HCT116 (cell line): ENCODE results near the gene APBA2. TPM values are rescaled to one million over a fixed set of nuclear protein-coding genes. Genes with fewer than 3 reads are reported as not detected.

Source experiments
- ATAC-seq: fragments of 200-7000 bp; cut with Tn5 transposase; 2 replicates; pipeline ENCODE4 v1.9.1; 2020; ENCODE audit warnings: mild to moderate bottlenecking, moderate library complexity
- BruUV-seq: library from RNA; stranded (reverse); fragments of 400-500 nt; replicated peaks from 2 replicates; lab custom pipeline; 2021; lab: Mats Ljungman, UMichigan
- CTCF ChIA-PET: fragments of 300-600 bp; sonication (Branson Sonifier 250); formaldehyde crosslinking; loops from one replicate; lab custom pipeline; 2021; ENCODE audit warnings: antibody characterized with exemption; lab: Charles Lee
- POLR2A ChIA-PET: fragments of 300-600, 350-600 bp; sonication (Branson Sonifier 250); formaldehyde crosslinking; loops from one replicate; lab custom pipeline; 2021; ENCODE audit warnings: antibody characterized with exemption; lab: Charles Lee
- RAD21 ChIA-PET, 2 experiments: fragments of 300-600 bp; sonication (Branson Sonifier 250); formaldehyde crosslinking; loops; one replicate each; lab custom pipeline; 2023; ENCODE audit warnings: low total read pairs in 2 of 2; ENCODE audit not compliant: uncharacterized antibody in 2 of 2, unreplicated experiment in 2 of 2, low non-redundant PET in 1 of 2; lab: Charles Lee
- DNase-seq: peaks from one replicate; pipeline ENCODE4 v3.0.0-alpha.2; 2010; ENCODE audit warnings: low read depth, low spot score
- H2AFZ ChIP-seq: fragments of 200-600 bp; shearing (Covaris generic), sonication (generic); 2 replicates; pipeline ENCODE4 v1.6.1; 2017; ENCODE audit warnings: low read depth, mixed run types, mixed read lengths, antibody characterized with exemption, low read length; ENCODE audit not compliant: poor library complexity, severe bottlenecking
- H3K27ac ChIP-seq: 2 replicates; pipeline ENCODE4 v1.5.1; 2012; ENCODE audit warnings: low read depth, low read length
- H3K27me3 ChIP-seq: fragments of 200-600 bp; sonication (generic); 2 replicates; pipeline ENCODE4 v1.6.1; 2016; ENCODE audit warnings: mixed run types, low read length, mixed read lengths; ENCODE audit not compliant: insufficient read depth
- H3K36me3 ChIP-seq, 2 experiments: fragments of 200-500 bp in 1 of 2; fragments of 200-600 bp in 1 of 2; sonication (Bioruptor generic) in 1 of 2; sonication (generic) in 1 of 2; 2 replicates each; pipeline versions ENCODE4 v1.5.1 to v1.6.1; 2014 to 2016; ENCODE audit warnings: low read length in 2 of 2, inconsistent platforms in 1 of 2, mixed read lengths in 1 of 2, mixed run types in 1 of 2; ENCODE audit not compliant: insufficient read depth in 2 of 2, control insufficient read depth in 1 of 2
- H3K4me1 ChIP-seq, 2 experiments: fragments of 200-600 bp in 1 of 2; sonication (generic) in 1 of 2; 2 replicates each; pipeline versions ENCODE4 v1.5.1 to v1.6.1; 2012 to 2017; ENCODE audit warnings: low read length in 2 of 2, inconsistent platforms in 1 of 2, mild to moderate bottlenecking in 1 of 2, mixed read lengths in 1 of 2, mixed run types in 1 of 2, moderate library complexity in 1 of 2; ENCODE audit not compliant: insufficient read depth in 2 of 2, control insufficient read depth in 1 of 2
- H3K4me2 ChIP-seq: fragments of 200-600 bp; sonication (generic); 2 replicates; pipeline ENCODE4 v1.6.1; 2017; ENCODE audit warnings: mixed run types, low read length, mixed read lengths
- H3K4me3 ChIP-seq, 2 experiments: fragments of 200-600 bp in 1 of 2; sonication (generic) in 1 of 2; replicated peaks in 1 of 2; 2 replicates each; pipeline ENCODE4 v1.5.1; 2011 to 2016; ENCODE audit warnings: low read length in 2 of 2, control low read depth in 1 of 2, low read depth in 1 of 2, mild to moderate bottlenecking in 1 of 2, mixed read lengths in 1 of 2, mixed run types in 1 of 2
- H3K79me2 ChIP-seq: fragments of 200-600 bp; sonication (generic); 2 replicates; pipeline ENCODE4 v1.6.1; 2017; ENCODE audit warnings: mild to moderate bottlenecking, mixed run types, low read length, moderate library complexity, mixed read lengths; ENCODE audit not compliant: insufficient read depth
- H3K9ac ChIP-seq: fragments of 200-600 bp; sonication (generic); 2 replicates; pipeline ENCODE4 v1.6.1; 2016; ENCODE audit warnings: low read length, mixed read lengths
- H3K9me2 ChIP-seq: fragments of 200-600 bp; sonication (generic), shearing (Covaris generic); 2 replicates; pipeline ENCODE4 v1.6.1; 2017; ENCODE audit warnings: mixed run types, mild to moderate bottlenecking, moderate library complexity; ENCODE audit not compliant: insufficient read depth
- H3K9me3 ChIP-seq, 2 experiments: fragments of 200-500 bp in 1 of 2; fragments of 200-600 bp in 1 of 2; sonication (Bioruptor generic) in 1 of 2; sonication (generic) in 1 of 2; 2 replicates each; pipeline ENCODE4 v1.6.1; 2014 to 2017; ENCODE audit warnings: low read length in 2 of 2, mixed read lengths in 2 of 2, inconsistent platforms in 1 of 2, low read depth in 1 of 2, mild to moderate bottlenecking in 1 of 2, mixed run types in 1 of 2, moderate library complexity in 1 of 2; ENCODE audit not compliant: control insufficient read depth in 1 of 2, insufficient read depth in 1 of 2
- H4K20me1 ChIP-seq: fragments of 200-600 bp; sonication (generic), shearing (Covaris generic); 2 replicates; pipeline ENCODE4 v1.6.1; 2017; ENCODE audit warnings: mixed run types, mild to moderate bottlenecking, moderate library complexity; ENCODE audit not compliant: insufficient read depth
- CEBPB ChIP-seq: IDR thresholded peaks from 2 replicates; pipeline ENCODE4 v1.6.1; 2012; ENCODE audit warnings: low read depth
- CTCF ChIP-seq, 3 experiments: fragments of 200-600 bp in 1 of 3; sonication (generic) in 1 of 3; IDR thresholded peaks in 2 of 3; conservative IDR thresholded peaks in 1 of 3; 2 replicates each; pipeline ENCODE4 v1.5.1; 2012 to 2017; ENCODE audit warnings: low read depth in 2 of 3, low read length in 2 of 3, antibody characterized with exemption in 1 of 3, borderline replicate concordance in 1 of 3, control low read depth in 1 of 3, mild to moderate bottlenecking in 1 of 3, mixed read lengths in 1 of 3, mixed run types in 1 of 3, moderate library complexity in 1 of 3; ENCODE audit not compliant: insufficient read depth in 1 of 3
- FOSL1 ChIP-seq: IDR thresholded peaks from 2 replicates; pipeline ENCODE4 v1.6.1; 2012; ENCODE audit warnings: low read depth
- MAX ChIP-seq: IDR thresholded peaks from 2 replicates; pipeline ENCODE4 v1.6.1; 2012
- RAD21 ChIP-seq: IDR thresholded peaks from 2 replicates; pipeline ENCODE4 v1.6.1; 2012; ENCODE audit warnings: low read depth, mild to moderate bottlenecking
- REST ChIP-seq: IDR thresholded peaks from 2 replicates; pipeline ENCODE4 v1.6.1; 2012; ENCODE audit warnings: low read depth
- SIN3A ChIP-seq: IDR thresholded peaks from 2 replicates; pipeline ENCODE4 v1.6.1; 2012; ENCODE audit warnings: low read depth
- YY1 ChIP-seq: IDR thresholded peaks from 2 replicates; pipeline ENCODE4 v1.6.1; 2011; ENCODE audit warnings: low read length, low read depth, moderate library complexity, mild to moderate bottlenecking; ENCODE audit not compliant: insufficient replicate concordance; ENCODE audit errors: extremely low read depth
- intact Hi-C: fragments of 100-400 bp; cut with micrococcal nuclease; formaldehyde crosslinking; loops from 2 replicates; pipeline ENCODE4 v1.10.0; 2022
- total RNA-seq: library from RNA; stranded (reverse); gene quantifications from one replicate; pipeline ENCODE4 v1.2.1, GENCODE V29; 2021; ENCODE audit not compliant: unreplicated experiment

APBA2 gene
- total RNA-seq, 1 experiment from 2014 or later, result 0.47 TPM

- TF ChIP-seq MAX (no peak), FOSL1 (no peak), YY1 (no peak), CEBPB (no peak), REST (no peak), SIN3A (no peak)
Measured at GRCh38 chr15:28934645-28935044, 48.9 kb downstream of the APBA2 start (continued).

- ATAC-seq (peak; percentile 77), DNase-seq (no peak)
- Histone ChIP-seq H3K9me3 (no peaks in the 10 kb centered on the region), H3K9me2 (no peaks in the 10 kb centered on the region), H3K4me2 (no peak overlapping the region), H3K79me2 (no peaks in the 10 kb centered on the region), H3K36me3 (no peaks in the 10 kb centered on the region), H3K27ac (no peak overlapping the region), H3K4me1 (no peaks in the 10 kb centered on the region), H4K20me1 (no peaks in the 10 kb centered on the region), H3K9ac (no peak overlapping the region), H3K4me3 (no peak overlapping the region), H2AFZ (no peak overlapping the region), H3K27me3 (no peaks in the 10 kb centered on the region)
- POLR2A ChIA-PET, result no interaction called here
- intact Hi-C loops, result no loop called here
- CTCF ChIA-PET, result interaction anchor here (1.2 to 1.5 kb wide), 3 partner anchors 40 to 167 kb away, joined by 3 to 4 read pairs (median 4); no protein-coding TSS in a partner anchor
- peak; percentile 8 to 48 (median 40); a peak in 4 of 6 replicates for TF ChIP-seq CTCF (IDR thresholded peaks at IDR 0.05 in 2 of 3, conservative IDR thresholded peaks at IDR 0.05 in 1 of 3; ENCODE audit: borderline replicate concordance in 1 of 3, insufficient read depth in 1 of 3, low read depth in 2 of 3, low read length in 2 of 3)
- TF ChIP-seq RAD21, result peak; percentile 13; the same call in 1 of the 2 replicates
- no peak for TF ChIP-seq REST
- no TSS peak for BruUV-seq
- RAD21 ChIA-PET, result no interaction called here
Measured at GRCh38 chr15:28935316-28935715, 49.5 kb downstream of the APBA2 start.
